Endothelial cell of umbilical vein (primary cell): Measurements from ENCODE around the gene PARP6. TPM values are rescaled to one million over a fixed set of nuclear protein-coding genes. Genes with fewer than 3 reads are reported as not detected.

ENCODE experiments used
- BruUV-seq: library from RNA; stranded (reverse); fragments of 400-500 nt; replicated peaks from 2 replicates; lab custom pipeline; 2021; lab: Mats Ljungman, UMichigan
- CTCF ChIA-PET: fragments of 300-600, 350-600 bp; sonication (Branson Sonifier 250); formaldehyde crosslinking; loops from one replicate; lab custom pipeline; 2021; ENCODE audit warnings: antibody characterized with exemption, inconsistent platforms; lab: Charles Lee
- POLR2A ChIA-PET: fragments of 300-600, 350-600 bp; sonication (Branson Sonifier 250); formaldehyde crosslinking; loops from one replicate; lab custom pipeline; 2021; ENCODE audit warnings: antibody characterized with exemption, inconsistent platforms; lab: Charles Lee
- DNase-seq: peaks from one replicate; pipeline ENCODE4 v3.0.0-alpha.2; 2011; ENCODE audit warnings: low read depth, low spot score
- FAIRE-seq: peaks from 2 replicates; lab custom pipeline; 2011; peaks lifted over from hg19 to GRCh38; lab: Jason Lieb, UNC
- H2AFZ ChIP-seq: 2 replicates; pipeline ENCODE4 v1.6.0; 2012; ENCODE audit warnings: low read depth, low read length, control low read depth, inconsistent platforms
- H3K27ac ChIP-seq: 2 replicates; pipeline ENCODE4 v1.5.1; 2011; ENCODE audit warnings: low read depth, mild to moderate bottlenecking, control low read depth, low read length, moderate library complexity; ENCODE audit not compliant: insufficient read depth
- H3K27me3 ChIP-seq, 2 experiments: 2 replicates each; pipeline versions ENCODE4 v1.6.0 to v1.6.1; 2011; ENCODE audit warnings: low read length in 2 of 2, mixed read lengths in 1 of 2; ENCODE audit not compliant: control insufficient read depth in 2 of 2, insufficient read depth in 2 of 2
- H3K36me3 ChIP-seq, 2 experiments: 2 replicates in 1 of 2; 3 replicates in 1 of 2; pipeline ENCODE4 v1.5.1; 2011; ENCODE audit warnings: low read length in 2 of 2, mild to moderate bottlenecking in 1 of 2, moderate library complexity in 1 of 2; ENCODE audit not compliant: control insufficient read depth in 2 of 2, insufficient read depth in 2 of 2; ENCODE audit errors: extremely low read depth in 1 of 2
- H3K4me1 ChIP-seq: 3 replicates; pipeline ENCODE4 v1.5.1; 2011; ENCODE audit warnings: mild to moderate bottlenecking, low read length; ENCODE audit not compliant: control insufficient read depth, insufficient read depth; ENCODE audit errors: extremely low read depth
- H3K4me2 ChIP-seq: 2 replicates; pipeline ENCODE4 v1.6.1; 2011; ENCODE audit warnings: low read length, control low read depth, mixed read lengths; ENCODE audit not compliant: insufficient read depth
- H3K4me3 ChIP-seq, 3 experiments: fragments of 200-600 bp in 1 of 3; sonication (generic), shearing (Covaris generic) in 1 of 3; replicated peaks in 1 of 3; 2 replicates each; pipeline ENCODE4 v1.5.1; 2011 to 2016; ENCODE audit warnings: control low read depth in 3 of 3, low read length in 3 of 3, mild to moderate bottlenecking in 2 of 3, inconsistent platforms in 1 of 3, low read depth in 1 of 3, moderate library complexity in 1 of 3; ENCODE audit not compliant: insufficient read depth in 1 of 3
- H3K79me2 ChIP-seq: 2 replicates; pipeline ENCODE4 v1.6.0; 2012; ENCODE audit warnings: low read length, inconsistent platforms; ENCODE audit not compliant: control insufficient read depth, insufficient read depth
- H3K9ac ChIP-seq: replicated peaks from 2 replicates; pipeline ENCODE3; 2011; ENCODE audit warnings: low read length, control low read depth; ENCODE audit not compliant: insufficient read depth; ENCODE audit errors: extremely low read depth
- H3K9me1 ChIP-seq: replicated peaks from 3 replicates; pipeline ENCODE4 v1.6.0; 2011; ENCODE audit warnings: mild to moderate bottlenecking, low read length; ENCODE audit not compliant: control insufficient read depth, insufficient read depth; ENCODE audit errors: extremely low read depth
- H3K9me3 ChIP-seq: replicated peaks from 2 replicates; pipeline ENCODE4 v1.5.1; 2012; ENCODE audit warnings: low read length, inconsistent platforms; ENCODE audit not compliant: control insufficient read depth, insufficient read depth
- H4K20me1 ChIP-seq: replicated peaks from 2 replicates; pipeline ENCODE3; 2011; ENCODE audit warnings: mild to moderate bottlenecking, low read length; ENCODE audit not compliant: control insufficient read depth, insufficient read depth; ENCODE audit errors: extremely low read depth
- CTCF ChIP-seq, 2 donors: IDR thresholded peaks; 1 replicate in 1 of 2; 2 replicates in 1 of 2; pipeline ENCODE4 v1.5.1; 2011; ENCODE audit warnings: low read length in 2 of 2, mild to moderate bottlenecking in 2 of 2, moderate library complexity in 2 of 2, control low read depth in 1 of 2, inconsistent platforms in 1 of 2, low read depth in 1 of 2; ENCODE audit not compliant: insufficient read depth in 1 of 2; ENCODE audit errors: extremely low read depth in 1 of 2
- FOS ChIP-seq: IDR thresholded peaks from 2 replicates; pipeline ENCODE4 v1.6.1; 2011; ENCODE audit warnings: mild to moderate bottlenecking, low read length, moderate library complexity, borderline replicate concordance; ENCODE audit not compliant: insufficient read depth
- JUN ChIP-seq: IDR thresholded peaks from 2 replicates; pipeline ENCODE4 v1.6.1; 2011; ENCODE audit warnings: borderline replicate concordance, low read depth; ENCODE audit not compliant: insufficient read length, insufficient read depth
- MYC ChIP-seq: IDR thresholded peaks from one replicate; pipeline ENCODE4 v1.6.1; 2011; ENCODE audit warnings: mild to moderate bottlenecking, low read depth, low read length
- dilution Hi-C: fragments of 300-500 bp; cut with MboI; formaldehyde crosslinking; loops from one replicate; pipeline ENCODE4 v1.15.0; 2019; ENCODE audit warnings: low sequenced_read_pairs; ENCODE audit not compliant: extremely low pct_ligation_motif_present
- intact Hi-C: fragments of 100-400 bp; cut with micrococcal nuclease; formaldehyde crosslinking; loops from one replicate; pipeline ENCODE4 v1.10.0; 2022
- polyA plus RNA-seq, 4 experiments: library from polyadenylated mRNA; depleted of rRNA in 3 of 4; stranded (reverse) in 3 of 4; unstranded in 1 of 4; fragments of >200 nt; gene quantifications; 2 replicates each; pipeline versions ENCODE4 v1.2.1 to v1.2.3, GENCODE V29; 2011 to 2012; ENCODE audit warnings: missing spikeins in 1 of 4
- total RNA-seq: library from RNA; stranded (reverse); gene quantifications from 2 replicates; pipeline ENCODE4 v1.2.3, GENCODE V29; 2021

Gene PARP6
- total and polyA plus RNA-seq, 2 donors (not counting 3 experiments of a cell fraction or from before 2014, with no cell fraction given) = 41.1 to 53.3 TPM

- H3K27me3 ChIP-seq = peaks cover 2 to 3% of the 10 kb centered on the region in 2 experiments
- no peak overlapping the region for H3K4me3 ChIP-seq
- H3K79me2 ChIP-seq = no peaks in the 10 kb centered on the region
- no peak overlapping the region for H3K9ac ChIP-seq
- no peak for TF ChIP-seq MYC
- TF ChIP-seq FOS = no peak
- FAIRE-seq (no peak), DNase-seq (no peak)
- BruUV-seq = no TSS peak
- no peak overlapping the region for H3K27ac ChIP-seq
- H2AFZ ChIP-seq = no peak overlapping the region
- no peaks in the 10 kb centered on the region for H3K9me1 ChIP-seq
- no peaks in the 10 kb centered on the region for H3K4me1 ChIP-seq
- no peaks in the 10 kb centered on the region for H3K9me3 ChIP-seq
- intact Hi-C loops = loop anchor here (2.0 to 10.0 kb wide), 4 partner anchors 161 to 767 kb away; partner anchors contain the start of gene ARIH1
- ChIA-PET CTCF (interaction anchor here (0.7 to 3.6 kb wide), 30 partner anchors 9 to 931 kb away, joined by 3 to 33 read pairs (median 4); partner anchors contain the start of genes GRAMD2A and HEXA), POLR2A (no interaction called here)
- H4K20me1 ChIP-seq = no peaks in the 10 kb centered on the region
- H3K4me2 ChIP-seq = no peak overlapping the region
- dilution Hi-C loops = no loop called here
- no peaks in the 10 kb centered on the region for H3K36me3 ChIP-seq
Observed at GRCh38 chr15:72313448-72313840, 41.1 kb upstream of the PARP6 start.

GRCh38 chr15:72312605-72313447 lies 40.5 kb upstream of the PARP6 start:
- H3K27ac ChIP-seq = no peak overlapping the region
- DNase-seq (peak; percentile 67), FAIRE-seq (peak; percentile 95)
- no peaks in the 10 kb centered on the region for H3K36me3 ChIP-seq
- no peaks in the 10 kb centered on the region for H3K4me1 ChIP-seq
- CTCF ChIA-PET = interaction anchor here (0.7 to 3.6 kb wide), 40 partner anchors 8 to 931 kb away, joined by 3 to 33 read pairs (median 4); partner anchors contain the start of genes GRAMD2A and HEXA
- H3K9ac ChIP-seq = no peak overlapping the region
- dilution Hi-C loops (no loop called here), intact Hi-C loops (loop anchor here (1.0 to 10.0 kb wide), 5 partner anchors 28 to 768 kb away; partner anchors contain the start of gene ARIH1)
- H3K27me3 ChIP-seq = peaks cover 0 to 2% of the 10 kb centered on the region in 2 experiments
- no peak for TF ChIP-seq JUN
- peak; percentile 79 to 83 for TF ChIP-seq CTCF (IDR thresholded peaks at IDR 0.05; ENCODE audit: extremely low read depth in 1 of 2, insufficient read depth in 1 of 2, low read depth in 1 of 2, low read length in 2 of 2)
- no peaks in the 10 kb centered on the region for H3K9me3 ChIP-seq
- no TSS peak for BruUV-seq
- no peaks in the 10 kb centered on the region for H3K9me1 ChIP-seq
- H2AFZ ChIP-seq = no peak overlapping the region
- POLR2A ChIA-PET = no interaction called here
- no peaks in the 10 kb centered on the region for H3K79me2 ChIP-seq
- no peak overlapping the region for H3K4me2 ChIP-seq
- no peak overlapping the region for H3K4me3 ChIP-seq
- H4K20me1 ChIP-seq = no peaks in the 10 kb centered on the region
